Nucleus accumbens (tissue), 56 donors: ENCODE results near the gene CHKB.
A peak's percentile ranks its signal among the peaks of the same experiment; 100 is the strongest.
"Not testable (repeated sequence)": the region's sequence is repeated elsewhere in the genome, so short reads cannot be mapped to it uniquely, and the experiment has no call there.

Source experiments
- DNase-seq, 56 donors: peaks; one replicate each; lab custom pipeline; 2025; lab: John Stamatoyannopoulos, UW

The CHKB gene

GRCh38 chr22:50560034-50560433, 22.6 kb downstream of the CHKB start:
- DNase-seq = no peak

GRCh38 chr22:50556703-50557102, 25.9 kb downstream of the CHKB start:
- DNase-seq = no peak

DNA sequence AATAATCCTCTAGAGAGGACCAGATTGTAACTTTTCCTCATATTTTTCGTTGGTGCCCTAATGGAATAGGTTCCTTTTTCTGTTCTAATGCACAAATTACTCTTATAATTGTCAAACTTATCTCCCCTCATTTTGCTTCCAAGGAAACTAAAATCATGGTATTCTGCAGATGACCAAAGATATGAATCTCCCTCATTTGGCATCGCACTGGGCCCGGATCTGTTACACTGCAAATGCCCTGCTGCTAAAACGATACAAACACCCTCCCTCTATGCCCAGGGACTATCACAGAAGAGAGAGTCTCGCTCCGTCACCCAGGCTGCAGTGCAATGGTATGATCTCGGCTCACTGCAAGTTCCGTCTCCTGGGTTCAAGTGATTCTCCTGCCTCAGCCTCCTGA, 29.3 kb downstream of the CHKB start:
- no peak for DNase-seq

DNA sequence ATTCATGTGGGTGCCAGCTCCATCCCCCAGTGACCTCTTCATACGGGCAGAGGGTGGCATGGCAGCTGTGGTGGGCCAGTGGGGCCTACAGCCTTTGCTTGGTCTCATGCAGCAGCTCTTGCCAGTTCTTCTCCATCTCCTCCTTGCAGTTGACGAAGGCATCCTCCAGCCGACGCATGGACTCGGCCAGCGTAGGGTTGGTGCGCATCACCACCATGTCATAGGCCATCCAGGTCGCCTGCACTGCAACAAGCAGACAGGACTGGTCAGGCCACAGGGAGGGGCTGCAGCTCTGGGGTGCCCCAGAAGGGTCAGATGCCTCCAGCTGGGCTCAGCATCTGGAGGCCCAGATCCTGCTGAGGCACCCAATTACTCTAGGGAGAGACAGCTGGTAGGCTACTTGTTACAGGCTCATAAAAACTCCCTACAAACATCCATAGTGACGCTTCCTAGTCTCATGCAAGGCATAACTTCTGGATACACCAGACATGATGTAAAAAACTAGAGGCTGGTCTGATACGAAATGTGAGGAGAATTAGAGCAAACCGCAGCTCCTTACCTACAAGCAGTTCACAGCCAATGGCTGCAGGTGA, 31.4 kb downstream of the CHKB start:
- DNase-seq = no peak

DNA sequence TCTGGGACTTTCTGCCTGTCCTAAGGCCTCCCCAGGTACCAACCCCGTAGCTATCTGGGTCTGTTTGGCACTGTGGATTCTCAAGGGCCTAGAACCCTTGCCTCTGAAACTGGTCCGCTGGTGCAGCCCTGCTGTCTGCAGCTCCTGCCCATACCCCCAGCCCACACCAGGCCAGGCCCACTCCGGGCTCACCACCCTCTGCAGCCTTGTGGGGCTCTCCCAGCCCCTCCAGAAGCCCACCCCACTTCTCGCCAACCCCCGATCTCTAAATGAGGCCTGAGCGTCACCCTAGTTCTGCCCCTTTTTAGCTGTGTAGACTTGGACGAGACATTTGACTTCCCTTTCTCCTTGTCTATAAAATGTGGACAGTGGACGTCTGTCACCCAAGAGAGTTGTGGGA, 32.3 kb downstream of the CHKB start:
- no peak for DNase-seq

DNA sequence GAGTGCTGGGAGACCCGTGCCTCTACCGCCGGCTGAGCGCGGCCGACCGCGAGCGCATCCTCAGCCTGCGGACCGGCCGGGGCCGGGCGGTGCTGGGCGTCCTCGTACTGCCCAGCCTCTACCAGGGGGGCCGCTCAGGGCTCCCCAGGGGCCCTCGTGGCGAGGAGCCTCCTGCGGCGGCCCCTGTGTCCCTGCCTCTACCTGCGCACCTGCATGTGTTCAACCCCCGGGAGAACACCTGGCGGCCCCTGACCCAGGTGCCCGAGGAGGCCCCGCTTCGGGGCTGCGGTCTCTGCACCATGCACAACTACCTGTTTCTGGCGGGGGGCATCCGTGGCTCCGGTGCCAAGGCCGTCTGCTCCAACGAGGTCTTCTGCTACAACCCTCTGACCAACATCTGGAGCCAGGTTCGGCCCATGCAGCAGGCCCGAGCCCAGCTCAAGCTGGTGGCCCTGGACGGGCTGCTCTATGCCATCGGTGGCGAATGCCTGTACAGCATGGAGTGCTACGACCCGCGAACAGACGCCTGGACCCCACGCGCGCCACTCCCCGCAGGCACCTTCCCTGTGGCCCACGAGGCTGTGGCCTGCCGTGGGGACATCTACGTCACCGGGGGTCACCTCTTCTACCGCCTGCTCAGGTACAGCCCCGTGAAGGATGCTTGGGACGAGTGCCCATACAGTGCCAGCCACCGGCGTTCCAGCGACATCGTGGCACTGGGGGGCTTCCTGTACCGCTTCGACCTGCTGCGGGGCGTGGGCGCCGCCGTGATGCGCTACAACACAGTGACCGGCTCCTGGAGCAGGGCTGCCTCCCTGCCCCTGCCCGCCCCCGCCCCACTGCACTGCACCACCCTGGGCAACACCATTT, 33.5 kb downstream of the CHKB start:
- no peak for DNase-seq

DNA sequence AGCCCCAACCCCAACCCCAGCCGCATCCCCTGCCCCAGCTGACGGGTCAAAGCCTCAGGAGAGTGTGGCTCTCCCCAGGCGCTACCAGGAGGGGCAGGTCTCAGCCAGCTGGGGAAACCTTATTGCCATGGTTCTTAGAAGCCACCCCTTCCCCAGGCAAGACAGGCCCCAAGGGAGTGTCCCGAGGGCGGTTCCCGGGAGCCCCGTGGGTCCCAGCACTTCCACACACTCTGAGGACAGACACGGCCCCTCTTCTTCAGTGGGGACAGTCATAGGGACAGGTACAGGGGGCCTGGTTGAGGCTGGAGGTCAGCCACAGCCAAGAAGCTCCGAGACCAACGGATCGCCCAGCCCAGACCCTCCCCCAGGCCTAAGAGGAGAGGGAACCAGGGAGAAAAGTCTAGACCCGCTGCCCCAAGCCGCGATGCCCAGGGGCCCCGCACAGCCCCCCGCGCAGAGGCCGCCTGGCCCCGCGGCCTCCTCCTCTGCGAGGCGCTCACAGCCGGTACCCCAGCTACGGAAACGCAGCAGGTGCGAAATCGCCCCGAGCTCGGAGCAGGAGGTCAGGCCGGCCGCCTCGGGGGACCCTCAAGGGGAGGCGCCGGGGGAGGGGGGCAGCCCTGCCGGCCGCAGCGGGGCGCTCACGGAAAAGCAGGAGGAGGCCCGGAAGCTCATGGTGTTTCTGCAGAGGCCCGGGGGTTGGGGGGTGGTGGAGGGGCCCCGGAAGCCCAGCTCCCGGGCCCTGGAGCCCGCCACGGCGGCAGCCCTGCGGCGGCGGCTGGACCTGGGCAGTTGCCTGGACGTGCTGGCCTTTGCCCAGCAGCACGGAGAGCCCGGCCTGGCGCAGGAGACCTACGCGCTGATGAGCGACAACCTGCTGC, 34.4 kb downstream of the CHKB start:
- DNase-seq = no peak

DNA sequence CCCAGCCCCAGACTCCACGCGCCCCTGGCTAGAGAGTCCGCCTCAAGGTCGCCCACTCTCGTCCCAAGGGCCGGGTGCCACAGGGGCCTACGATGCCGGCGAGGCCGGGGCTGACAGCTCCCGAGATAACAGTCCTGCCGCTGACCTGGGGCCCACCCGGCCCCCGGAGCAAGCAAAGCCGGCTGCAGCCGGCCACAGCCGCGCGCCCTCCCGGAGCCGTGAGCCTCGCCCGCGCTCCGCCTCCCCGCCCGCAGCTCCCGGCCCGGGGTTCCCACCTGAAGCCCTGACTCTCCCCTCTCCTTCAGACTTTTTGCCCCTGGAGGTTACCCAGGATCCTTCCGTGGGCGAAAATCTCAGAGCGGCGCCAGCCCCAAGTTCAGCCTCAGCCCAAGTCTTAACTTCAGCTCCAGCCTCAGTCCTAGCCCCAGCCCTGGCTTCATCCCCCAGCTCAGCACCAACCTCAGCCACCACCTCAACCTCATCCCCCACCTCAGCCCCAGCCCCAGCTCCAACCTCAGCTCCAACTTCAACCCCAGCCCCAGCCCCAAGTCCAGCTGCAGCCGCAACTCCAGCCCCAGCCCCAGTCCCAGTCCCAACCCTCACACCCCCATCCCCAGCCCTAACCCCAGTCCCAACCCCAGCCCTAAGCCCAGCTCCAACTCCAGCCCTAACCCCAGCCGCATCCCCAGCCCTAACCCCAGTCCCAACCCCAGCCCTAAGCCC, 35.2 kb downstream of the CHKB start:
- no peak for DNase-seq

DNA sequence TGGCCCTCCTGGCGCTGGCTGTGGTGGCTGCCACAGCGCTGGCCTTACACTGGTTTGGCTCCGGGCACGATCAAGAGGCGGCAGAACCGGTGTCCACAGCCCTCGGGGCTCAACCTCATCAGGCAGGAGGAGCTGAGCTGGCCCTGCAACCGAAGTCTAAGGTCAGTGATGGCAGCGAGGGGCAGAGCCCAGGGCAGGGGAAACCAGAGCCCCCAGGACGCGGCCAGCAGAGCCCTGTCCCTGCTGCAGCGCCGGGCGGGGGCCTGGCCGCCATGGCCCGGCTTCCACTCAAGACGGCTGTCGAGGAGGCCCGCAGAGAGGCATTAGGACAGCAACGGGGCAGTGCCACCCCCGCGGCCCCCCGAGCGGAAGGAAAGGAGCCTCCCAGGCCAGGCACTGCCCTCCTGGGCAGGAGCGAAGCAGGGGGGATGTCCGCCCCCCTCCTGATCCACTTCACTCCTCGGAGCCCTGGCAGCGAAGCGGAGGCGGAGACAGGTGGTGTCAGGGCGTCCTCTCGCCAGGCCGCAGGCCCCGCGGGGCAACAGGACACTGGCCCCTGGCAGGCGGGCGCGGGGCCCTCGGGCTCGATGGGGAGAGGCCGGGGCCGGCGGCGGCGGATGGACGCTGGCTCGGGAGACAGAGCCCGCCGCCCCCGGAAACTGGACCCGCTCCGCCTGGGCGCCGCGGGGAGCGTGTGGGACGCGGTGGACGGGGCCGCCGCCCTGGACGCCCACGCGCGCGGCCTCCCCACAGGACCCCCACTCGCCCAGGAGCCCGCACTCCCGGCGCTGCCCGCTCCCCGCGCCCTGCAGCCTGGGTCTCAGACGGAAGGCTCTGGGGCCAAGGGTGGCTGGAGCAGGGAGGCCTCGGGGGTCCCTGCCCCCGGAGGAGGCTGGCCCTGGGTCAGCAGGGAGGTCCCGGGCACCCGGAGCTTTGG, 36.1 kb downstream of the CHKB start:
- DNase-seq = no peak

DNA sequence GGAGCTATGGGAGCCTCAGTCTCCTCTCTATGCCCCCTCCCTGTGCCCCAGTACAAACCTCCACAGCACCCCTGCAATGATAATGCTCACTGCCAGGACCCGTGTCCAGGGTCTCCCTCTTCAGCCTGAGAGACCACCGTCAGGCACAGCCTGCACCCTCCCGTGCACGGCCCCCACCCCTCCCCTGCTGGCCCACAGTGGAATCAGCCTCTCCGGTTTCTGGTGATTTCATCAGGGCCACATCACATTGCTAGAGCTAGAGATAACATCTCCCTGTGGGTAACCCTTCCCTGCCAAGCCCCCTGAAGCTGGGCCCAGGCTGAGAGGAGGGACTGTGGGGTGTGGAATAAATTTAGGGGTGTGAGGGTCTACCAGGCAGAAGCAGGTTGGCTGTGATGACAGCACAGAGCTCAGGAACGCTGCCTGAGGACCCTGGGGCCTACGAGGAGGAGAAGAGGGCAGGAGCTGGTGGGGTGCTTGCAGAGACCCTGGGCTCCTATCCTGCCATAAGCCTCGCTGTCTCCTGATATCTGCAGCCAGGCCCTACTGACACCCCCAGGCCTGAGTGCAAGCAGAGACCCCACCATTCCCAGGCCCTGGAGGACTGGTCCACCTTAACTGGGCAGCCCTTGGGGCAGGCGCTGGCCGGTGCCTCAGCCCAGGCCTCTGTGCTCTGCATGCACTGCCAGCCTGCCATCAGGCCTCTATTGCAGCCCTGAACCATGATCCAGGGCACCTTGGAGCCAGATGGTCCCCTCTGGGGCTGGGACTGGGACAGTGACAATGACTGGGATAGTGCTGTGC, 36.9 kb downstream of the CHKB start, which contains the start of gene KLHDC7B:
TSS of gene KLHDC7B (plus strand) at position 378 of the 804 bp plus-strand sequence. CDS start at position 723, 345 bp downstream.
- no peak for DNase-seq

- DNase-seq = no peak
Measured at GRCh38 chr22:50544746-50545253, 37.8 kb downstream of the CHKB start.

DNA sequence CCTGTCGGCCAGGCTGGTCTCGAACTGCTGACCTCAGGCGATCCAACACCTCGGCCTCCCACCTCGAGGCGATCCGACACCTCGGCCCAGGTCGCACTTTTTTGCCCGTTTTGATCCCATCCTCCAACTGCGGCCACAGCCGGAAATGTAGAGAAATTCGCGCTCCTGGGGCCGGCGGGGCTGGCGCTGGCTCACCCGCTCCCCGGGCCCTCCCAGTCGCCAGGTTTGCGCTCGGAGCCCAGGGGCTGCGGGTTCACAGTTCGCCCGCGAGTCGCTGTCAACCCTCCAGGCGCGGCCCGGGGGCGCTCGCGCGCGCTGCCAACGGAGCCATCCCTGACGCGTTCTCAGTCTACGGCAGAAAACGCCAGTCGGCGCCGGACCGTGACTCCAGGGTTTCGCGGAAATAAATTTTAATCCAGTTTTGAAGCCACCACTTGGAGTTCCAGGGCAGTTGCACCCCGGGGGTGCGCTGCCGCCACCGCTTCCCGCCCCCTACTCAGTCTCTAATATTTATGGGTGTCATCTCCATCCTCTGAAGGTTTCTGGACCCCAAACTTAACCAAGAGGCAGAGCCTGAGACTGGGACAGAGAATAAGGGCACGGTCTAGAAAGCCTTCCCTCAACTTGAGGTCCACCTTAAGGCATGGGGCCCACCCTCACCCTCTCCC, 38.4 kb downstream of the CHKB start:
- peak in 23 of 56 donors; percentile 10 to 73 (median 32) for DNase-seq

DNA sequence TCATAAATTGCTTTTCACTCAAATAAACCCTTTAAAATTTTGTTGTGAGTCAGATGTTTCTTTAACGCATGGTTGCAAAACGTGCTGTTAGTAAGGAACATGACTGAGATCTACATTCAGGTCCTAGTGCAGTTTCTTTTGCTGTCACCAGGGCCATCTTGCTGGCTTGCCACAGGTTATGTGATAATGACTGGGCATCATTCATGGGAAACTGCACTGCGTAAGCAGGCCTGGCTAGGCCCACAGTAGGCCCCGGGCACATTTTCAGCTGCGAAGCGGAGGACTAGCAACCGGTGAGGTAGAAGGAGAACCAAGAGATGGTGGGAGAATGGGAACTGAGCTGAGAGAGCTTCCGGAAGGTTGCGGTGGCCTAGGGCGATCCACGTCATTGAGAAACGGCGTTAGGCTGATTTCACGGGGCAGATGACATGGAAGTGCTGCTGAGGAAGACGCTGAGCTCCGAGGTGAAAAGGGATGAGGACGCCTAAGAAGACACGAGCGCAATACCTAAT, 40.2 kb downstream of the CHKB start:
- no peak for DNase-seq

GRCh38 chr22:50541667-50542026, 41.0 kb downstream of the CHKB start:
- DNase-seq = not testable (repeated sequence)

DNA sequence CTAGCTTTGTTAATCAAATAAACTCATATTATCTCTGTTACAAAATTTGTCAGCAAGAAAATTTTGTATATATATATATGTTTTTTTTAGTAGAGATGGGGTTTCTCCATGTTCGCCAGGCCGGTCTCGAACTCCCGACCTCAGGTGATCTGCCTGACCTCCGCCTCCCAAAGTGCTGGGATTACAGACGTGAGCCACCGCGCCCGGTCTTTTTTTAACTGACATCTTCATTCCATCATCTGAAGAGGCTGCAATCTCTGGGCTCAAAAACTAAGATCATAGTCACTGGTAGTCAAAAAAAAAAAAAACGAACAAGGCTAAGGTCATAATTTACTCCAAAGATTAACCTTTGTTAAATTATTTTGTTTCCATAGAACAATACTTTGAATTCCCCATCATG, 42.3 kb downstream of the CHKB start:
- no peak for DNase-seq

GRCh38 chr22:50537765-50538164, 44.9 kb downstream of the CHKB start:
- DNase-seq = no peak

DNA sequence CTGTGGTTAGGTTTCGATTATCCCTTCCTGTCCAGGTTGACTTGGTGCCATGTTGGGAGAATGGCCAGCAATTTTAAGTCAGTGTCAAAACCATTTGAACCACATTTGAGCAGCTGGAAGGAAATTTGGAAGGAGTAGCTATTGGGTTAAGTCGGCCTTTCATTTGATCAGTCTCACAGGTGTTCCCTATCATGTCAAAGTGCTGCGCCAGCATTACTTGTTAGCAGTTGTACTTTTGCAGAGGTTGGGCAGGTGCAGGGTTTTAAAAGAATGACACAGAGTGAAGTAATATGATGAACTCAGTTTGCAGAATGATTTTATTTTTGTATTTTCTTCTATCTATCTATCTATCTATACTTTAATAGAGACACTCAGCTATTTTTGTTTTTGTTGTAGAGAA, 46.4 kb downstream of the CHKB start:
- DNase-seq = no peak
